Activated CD8-positive, alpha-beta T cell treated with anti-CD3 and anti-CD28 coated beads, Interleukin-2, amount 10 ng/mL, durations not matched to agents 7 days and 5 days (primary cell): ENCODE measurements around the gene SOX21. TPM values are rescaled to one million over a fixed set of nuclear protein-coding genes. Genes with fewer than 3 reads are reported as not detected.

ENCODE experiments used
- ATAC-seq: fragments of 150-1000 bp; cut with Tn5 transposase; one replicate; pipeline ENCODE4 v1.10.0; 2021; ENCODE audit warnings: moderate library complexity
- CTCF ChIA-PET: fragments of 350-600 bp; sonication (Branson Sonifier 250); formaldehyde crosslinking; loops from one replicate; lab custom pipeline; 2021; ENCODE audit warnings: antibody characterized with exemption; lab: Charles Lee
- POLR2A ChIA-PET: fragments of 350-600 bp; sonication (Branson Sonifier 250); formaldehyde crosslinking; loops from one replicate; lab custom pipeline; 2021; ENCODE audit warnings: antibody characterized with exemption; lab: Charles Lee
- DNase-seq: peaks from one replicate; pipeline ENCODE4 v3.0.0-alpha.2; 2020
- H3K27ac Mint-ChIP-seq: one replicate; pipeline ENCODE4 v1.8.0; 2021; ENCODE audit warnings: mild to moderate bottlenecking, mixed read lengths
- H3K27me3 Mint-ChIP-seq: one replicate; pipeline ENCODE4 v1.8.0; 2021; ENCODE audit warnings: low read depth, mixed read lengths
- H3K36me3 Mint-ChIP-seq: one replicate; pipeline ENCODE4 v1.8.0; 2021; ENCODE audit warnings: low read depth, mixed read lengths
- H3K4me1 Mint-ChIP-seq: one replicate; pipeline ENCODE4 v1.8.0; 2021; ENCODE audit warnings: low read depth, mixed read lengths
- H3K4me3 Mint-ChIP-seq: one replicate; pipeline ENCODE4 v1.8.0; 2021; ENCODE audit warnings: mild to moderate bottlenecking, mixed read lengths
- H3K9me3 Mint-ChIP-seq: one replicate; pipeline ENCODE4 v1.8.0; 2022; ENCODE audit warnings: mixed read lengths; ENCODE audit not compliant: insufficient read depth
- total RNA-seq, 2 experiments: library from RNA; stranded (reverse); gene quantifications; one replicate each; pipeline ENCODE4 v1.2.3, GENCODE V29; 2021

Gene SOX21
- total RNA-seq, 2 experiments from 2014 or later: not detected

GRCh38 chr13:94706843-94707399 lies 5.4 kb downstream of the SOX21 start:
- H3K9me3 Mint-ChIP-seq: no peaks in the 10 kb centered on the region
- no peak overlapping the region for H3K4me3 Mint-ChIP-seq
- no peak for DNase-seq
- CTCF ChIA-PET: no interaction called here
- no peak overlapping the region for H3K27ac Mint-ChIP-seq
- peaks cover 14% of the 10 kb centered on the region for H3K4me1 Mint-ChIP-seq
- no peak for ATAC-seq
- peaks cover 87% of the 10 kb centered on the region for H3K27me3 Mint-ChIP-seq
- peaks cover 16% of the 10 kb centered on the region for H3K36me3 Mint-ChIP-seq
- POLR2A ChIA-PET: no interaction called here

- H3K4me3 Mint-ChIP-seq: no peak overlapping the region
- peaks cover 14% of the 10 kb centered on the region for H3K4me1 Mint-ChIP-seq
- CTCF ChIA-PET: no interaction called here
- DNase-seq: no peak
- H3K27ac Mint-ChIP-seq: no peak overlapping the region
- ATAC-seq: no peak
- POLR2A ChIA-PET: no interaction called here
- peaks cover 18% of the 10 kb centered on the region for H3K36me3 Mint-ChIP-seq
- no peaks in the 10 kb centered on the region for H3K9me3 Mint-ChIP-seq
- peaks cover 91% of the 10 kb centered on the region for H3K27me3 Mint-ChIP-seq
Measured at GRCh38 chr13:94706101-94706842, 6.1 kb downstream of the SOX21 start.

- Mint-ChIP-seq H3K9me3 (no peaks in the 10 kb centered on the region), H3K27ac (no peak overlapping the region), H3K27me3 (peaks cover 93% of the 10 kb centered on the region), H3K4me1 (peaks cover 8% of the 10 kb centered on the region), H3K36me3 (peaks cover 18% of the 10 kb centered on the region), H3K4me3 (no peak overlapping the region)
- no peak for ATAC-seq
- no peak for DNase-seq
- ChIA-PET POLR2A (no interaction called here), CTCF (no interaction called here)
Measured at GRCh38 chr13:94705081-94706030, 7.0 kb downstream of the SOX21 start.

DNA sequence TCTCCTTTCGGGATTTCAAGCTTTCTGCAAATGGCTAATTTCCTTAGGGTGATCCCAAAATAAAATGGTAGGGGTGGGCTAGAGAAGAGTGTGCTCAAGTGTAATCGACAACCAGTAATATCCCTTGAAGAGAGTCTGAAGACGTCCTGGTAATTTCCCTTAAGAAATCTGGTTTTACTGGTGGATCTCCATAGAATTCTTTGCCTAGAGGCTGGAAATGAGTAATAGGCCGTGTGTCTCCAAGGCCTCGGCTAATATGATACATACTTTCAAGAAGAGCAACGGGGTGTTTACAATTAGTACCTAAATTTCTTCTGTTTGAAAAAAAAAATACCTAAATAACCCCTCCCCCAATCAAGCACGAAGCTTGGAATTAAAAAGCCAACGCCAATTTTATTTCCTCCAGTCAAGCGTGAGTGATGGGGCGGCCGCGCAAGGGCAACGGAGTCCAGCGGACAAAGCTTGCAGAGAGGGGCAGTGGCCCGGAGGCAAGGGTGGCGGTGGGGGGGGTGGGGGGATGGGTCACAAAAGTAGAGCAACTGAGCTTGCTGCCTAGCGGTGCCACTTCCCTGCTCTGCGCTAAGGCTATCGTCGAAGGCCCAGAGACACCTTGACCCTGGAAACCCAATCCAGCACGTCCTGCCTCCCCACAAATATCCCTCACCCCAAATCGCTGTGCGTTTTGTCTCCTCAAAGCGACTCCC lies 7.8 kb downstream of the SOX21 start:
- ChIA-PET POLR2A (no interaction called here), CTCF (no interaction called here)
- ATAC-seq (no peak), DNase-seq (no peak)
- Mint-ChIP-seq H3K27ac (no peak overlapping the region), H3K4me3 (no peak overlapping the region), H3K9me3 (no peaks in the 10 kb centered on the region), H3K27me3 (peaks cover 96% of the 10 kb centered on the region), H3K4me1 (peaks cover 5% of the 10 kb centered on the region), H3K36me3 (peaks cover 18% of the 10 kb centered on the region)

GRCh38 chr13:94703721-94704314 lies 8.5 kb downstream of the SOX21 start:
- ChIA-PET CTCF (no interaction called here), POLR2A (no interaction called here)
- ATAC-seq: no peak
- peaks cover 90% of the 10 kb centered on the region for H3K27me3 Mint-ChIP-seq
- H3K9me3 Mint-ChIP-seq: no peaks in the 10 kb centered on the region
- H3K36me3 Mint-ChIP-seq: peaks cover 18% of the 10 kb centered on the region
- no peak overlapping the region for H3K4me3 Mint-ChIP-seq
- DNase-seq: no peak
- H3K4me1 Mint-ChIP-seq: peaks cover 5% of the 10 kb centered on the region
- no peak overlapping the region for H3K27ac Mint-ChIP-seq

DNA sequence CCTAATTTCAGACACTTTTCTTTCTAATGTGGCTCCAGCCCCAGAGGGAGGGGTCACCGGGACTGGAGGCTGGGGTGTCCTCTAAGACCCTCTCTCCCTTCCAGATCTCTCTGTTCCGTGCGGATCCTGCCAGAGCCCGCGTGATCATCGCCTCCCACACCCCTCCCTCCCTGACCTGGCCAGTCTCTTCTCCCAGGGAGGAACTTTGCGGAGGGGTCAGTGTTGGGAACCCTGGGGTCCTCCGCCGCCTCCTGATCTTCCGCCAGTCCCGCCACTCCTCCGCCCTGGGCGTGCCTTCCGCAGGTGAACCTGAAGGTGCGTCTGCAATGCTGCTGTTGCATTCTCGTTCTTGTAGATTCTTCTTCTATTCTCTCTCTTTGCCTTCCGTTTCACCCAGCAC lies 9.1 kb downstream of the SOX21 start:
- no peaks in the 10 kb centered on the region for H3K9me3 Mint-ChIP-seq
- no peak for ATAC-seq
- H3K27ac Mint-ChIP-seq: no peak overlapping the region
- DNase-seq: no peak
- ChIA-PET POLR2A (no interaction called here), CTCF (no interaction called here)
- H3K27me3 Mint-ChIP-seq: peaks cover 89% of the 10 kb centered on the region
- peaks cover 5% of the 10 kb centered on the region for H3K4me1 Mint-ChIP-seq
- peaks cover 14% of the 10 kb centered on the region for H3K36me3 Mint-ChIP-seq
- H3K4me3 Mint-ChIP-seq: no peak overlapping the region

DNA sequence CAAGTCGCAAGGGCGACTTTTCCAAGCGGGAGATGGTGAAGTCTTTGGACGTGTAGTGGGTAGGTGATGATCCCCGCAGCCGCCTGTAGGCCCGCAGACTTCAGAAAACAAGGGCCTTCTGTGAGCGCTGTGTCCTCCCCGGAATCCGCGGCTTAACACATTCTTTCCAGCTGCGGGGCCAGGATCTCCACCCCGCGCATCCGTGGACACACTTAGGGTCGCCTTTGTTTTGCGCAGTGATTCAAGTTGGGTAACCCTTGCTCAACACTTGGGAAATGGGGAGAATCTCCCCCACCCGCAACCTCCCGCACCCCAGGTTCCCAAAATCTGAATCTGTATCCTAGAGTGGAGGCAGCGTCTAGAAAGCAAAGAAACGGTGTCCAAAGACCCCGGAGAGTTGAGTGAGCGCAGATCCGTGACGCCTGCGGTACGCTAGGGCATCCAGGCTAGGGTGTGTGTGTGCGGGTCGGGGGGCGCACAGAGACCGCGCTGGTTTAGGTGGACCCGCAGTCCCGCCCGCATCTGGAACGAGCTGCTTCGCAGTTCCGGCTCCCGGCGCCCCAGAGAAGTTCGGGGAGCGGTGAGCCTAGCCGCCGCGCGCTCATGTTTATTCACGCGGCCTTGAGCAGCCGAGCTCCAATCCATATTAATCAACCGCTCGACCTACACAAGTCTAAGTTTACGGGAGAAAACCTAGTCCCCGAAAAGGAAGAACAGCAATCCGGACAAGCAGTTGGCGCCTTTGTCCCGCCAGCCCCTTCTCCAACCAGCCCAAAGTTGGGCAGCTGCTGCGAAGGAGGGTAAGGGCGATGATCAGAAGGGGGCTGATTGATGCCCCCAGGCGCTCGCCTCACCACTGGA lies 9.9 kb downstream of the SOX21 start:
- Mint-ChIP-seq H3K4me1 (peaks cover 1% of the 10 kb centered on the region), H3K36me3 (peaks cover 8% of the 10 kb centered on the region), H3K27ac (no peak overlapping the region), H3K27me3 (peaks cover 83% of the 10 kb centered on the region), H3K4me3 (no peak overlapping the region), H3K9me3 (no peaks in the 10 kb centered on the region)
- CTCF ChIA-PET: no interaction called here
- POLR2A ChIA-PET: no interaction called here
- DNase-seq (no peak), ATAC-seq (no peak)

GRCh38 chr13:94701313-94702180 lies 10.8 kb downstream of the SOX21 start:
- peaks cover 8% of the 10 kb centered on the region for H3K36me3 Mint-ChIP-seq
- CTCF ChIA-PET: no interaction called here
- ATAC-seq (no peak), DNase-seq (no peak)
- POLR2A ChIA-PET: no interaction called here
- H3K9me3 Mint-ChIP-seq: no peaks in the 10 kb centered on the region
- no peak overlapping the region for H3K4me3 Mint-ChIP-seq
- H3K4me1 Mint-ChIP-seq: no peaks in the 10 kb centered on the region
- H3K27ac Mint-ChIP-seq: no peak overlapping the region
- peaks cover 80% of the 10 kb centered on the region for H3K27me3 Mint-ChIP-seq

- Mint-ChIP-seq H3K4me3 (no peak overlapping the region), H3K36me3 (peaks cover 8% of the 10 kb centered on the region), H3K27me3 (peaks cover 73% of the 10 kb centered on the region), H3K4me1 (no peaks in the 10 kb centered on the region), H3K27ac (no peak overlapping the region), H3K9me3 (no peaks in the 10 kb centered on the region)
- ChIA-PET CTCF (no interaction called here), POLR2A (no interaction called here)
- no peak for ATAC-seq
- DNase-seq: no peak
Measured at GRCh38 chr13:94700536-94700935, 11.8 kb downstream of the SOX21 start.

- Mint-ChIP-seq H3K36me3 (peaks cover 8% of the 10 kb centered on the region), H3K4me1 (no peaks in the 10 kb centered on the region), H3K27ac (no peak overlapping the region), H3K27me3 (peaks cover 69% of the 10 kb centered on the region), H3K4me3 (no peak overlapping the region), H3K9me3 (no peaks in the 10 kb centered on the region)
- ChIA-PET CTCF (no interaction called here), POLR2A (no interaction called here)
- ATAC-seq: no peak
- DNase-seq: no peak
Measured at GRCh38 chr13:94700051-94700535, 12.3 kb downstream of the SOX21 start.
